ENCODE measurements around the gene SNAP29.

GRCh38 chr22:20890975-20891374 lies 32.2 kb downstream of the SNAP29 start:
- TF ChIP-seq CTCF (conservative IDR thresholded peaks at IDR 0.05; ENCODE audit: low read depth, low read length) (no peak), EZH2 (IDR thresholded peaks at IDR 0.05; ENCODE audit: low read length, unreplicated experiment) (no peak), EZH2phosphoT487 (IDR thresholded peaks at IDR 0.05; ENCODE audit: borderline replicate concordance, low read length) (no peak)

Data from PC-3 (cell line).